Hippocampal formation (tissue), 2 donors: ENCODE results near the gene DUS1L.

Experiments used
- DNase-seq, 2 donors: peaks; one replicate each; lab custom pipeline; 2025; lab: John Stamatoyannopoulos, UW

Gene DUS1L

GRCh38 chr17:82065638-82066303 lies at the start of gene DUS1L:
Gene DUS1L (minus strand): TSS chr17:82065804. CDS start chr17:82065059, 745 bp downstream.
- DNase-seq = peak in 1 of 2 donors; percentile 55

GRCh38 chr17:82114872-82115271 lies 49.3 kb upstream of the DUS1L start:
- no peak for DNase-seq

GRCh38 chr17:82114447-82114846 lies 48.8 kb upstream of the DUS1L start:
- no peak for DNase-seq

- no peak for DNase-seq
Measured at GRCh38 chr17:82113941-82114340, 48.3 kb upstream of the DUS1L start.

GRCh38 chr17:82113422-82113821 lies 47.8 kb upstream of the DUS1L start:
- DNase-seq = no peak

GRCh38 chr17:82112914-82113311 lies 47.3 kb upstream of the DUS1L start:
- DNase-seq = no peak

- DNase-seq = no peak
Measured at GRCh38 chr17:82112181-82112913, 46.7 kb upstream of the DUS1L start.

- no peak for DNase-seq
Measured at GRCh38 chr17:82110298-82110697, 44.7 kb upstream of the DUS1L start.

- no peak for DNase-seq
Measured at GRCh38 chr17:82108961-82109475, 43.4 kb upstream of the DUS1L start.

GRCh38 chr17:82108496-82108945 lies 42.9 kb upstream of the DUS1L start:
- DNase-seq = no peak

GRCh38 chr17:82108038-82108437 lies 42.4 kb upstream of the DUS1L start:
- DNase-seq = no peak

- DNase-seq = no peak
Measured at GRCh38 chr17:82107341-82107860, 41.8 kb upstream of the DUS1L start.

GRCh38 chr17:82106688-82107305 lies 41.2 kb upstream of the DUS1L start:
- DNase-seq = no peak

GRCh38 chr17:82105882-82106687 lies 40.5 kb upstream of the DUS1L start:
- no peak for DNase-seq

GRCh38 chr17:82105417-82105881 lies 39.8 kb upstream of the DUS1L start:
- DNase-seq = no peak

GRCh38 chr17:82104797-82105416 lies 39.3 kb upstream of the DUS1L start:
- no peak for DNase-seq

- no peak for DNase-seq
Measured at GRCh38 chr17:82103553-82104451, 38.2 kb upstream of the DUS1L start.

- no peak for DNase-seq
Measured at GRCh38 chr17:82101767-82102679, 36.4 kb upstream of the DUS1L start.

- DNase-seq = no peak
Measured at GRCh38 chr17:82101301-82101715, 35.7 kb upstream of the DUS1L start.
